Testis (tissue), 2 donors: ENCODE data around the gene LZTS2.

Source experiments
- CTCF ChIP-seq, 3 experiments: fragments of 450-650 bp in 2 of 3; fragments of 200-600 bp in 1 of 3; sonication (generic) in 1 of 3; IDR thresholded peaks; one replicate each; pipeline ENCODE4 v1.5.1; 2016 to 2019; ENCODE audit warnings: antibody characterized with exemption in 3 of 3, mild to moderate bottlenecking in 2 of 3, moderate library complexity in 1 of 3
- POLR2A ChIP-seq: fragments of 450-650 bp; IDR thresholded peaks from one replicate; pipeline ENCODE4 v1.6.1; 2017; ENCODE audit warnings: antibody characterized with exemption, mild to moderate bottlenecking, moderate library complexity

- TF ChIP-seq CTCF (IDR thresholded peaks at IDR 0.05) (no peak), POLR2A (no peak)
Measured at GRCh38 chr10:100978121-100978900, 21.3 kb upstream of the LZTS2 start.
